D721Med (cell line): ENCODE data around the gene ADAMTS9.

ENCODE experiments used
- DNase-seq: peaks from one replicate; pipeline ENCODE4 v3.0.0; 2011; ENCODE audit warnings: low spot score; ENCODE audit not compliant: insufficient read length
- FAIRE-seq: peaks from 2 replicates; lab custom pipeline; 2011; peaks lifted over from hg19 to GRCh38; lab: Jason Lieb, UNC
- CTCF ChIP-seq: IDR thresholded peaks from 2 replicates; pipeline ENCODE4 v1.5.1; 2012; ENCODE audit warnings: mild to moderate bottlenecking, control low read depth; ENCODE audit not compliant: insufficient read depth; ENCODE audit errors: missing control alignments

The ADAMTS9 gene

GRCh38 chr3:64612082-64612860 lies 75.5 kb downstream of the ADAMTS9 start:
- TF ChIP-seq CTCF, result no peak
- DNase-seq (no peak), FAIRE-seq (peak; percentile 58)

DNA sequence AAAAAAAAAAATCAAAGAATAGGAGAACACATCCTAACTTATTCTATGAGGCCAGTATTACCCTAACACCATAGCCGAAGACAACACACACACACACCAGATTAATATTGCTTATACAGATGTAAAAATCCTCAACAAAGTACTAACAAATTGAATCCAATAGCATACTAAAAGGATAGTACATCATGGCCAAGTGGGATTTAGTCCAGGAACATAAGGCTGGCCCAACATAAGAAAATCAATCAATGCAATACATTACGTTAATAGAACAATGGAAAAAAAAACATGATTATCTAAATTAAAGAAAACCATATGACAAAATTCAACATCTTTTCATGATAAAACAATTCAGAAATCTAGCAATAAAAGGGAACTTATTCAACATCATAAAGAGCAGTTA lies 79.1 kb downstream of the ADAMTS9 start:
- no peak for TF ChIP-seq CTCF
- no peak for FAIRE-seq

GRCh38 chr3:64607032-64607551 lies 80.7 kb downstream of the ADAMTS9 start:
- no peak for FAIRE-seq
- TF ChIP-seq CTCF, result no peak
- no peak for DNase-seq

More for the DNA sequence above, 79.1 kb downstream of the ADAMTS9 start:
- no peak for DNase-seq

- DNase-seq, result no peak
- FAIRE-seq, result no peak
- no peak for TF ChIP-seq CTCF
These were observed 83.5 kb downstream of the ADAMTS9 start for GRCh38 chr3:64604313-64604712.

DNA sequence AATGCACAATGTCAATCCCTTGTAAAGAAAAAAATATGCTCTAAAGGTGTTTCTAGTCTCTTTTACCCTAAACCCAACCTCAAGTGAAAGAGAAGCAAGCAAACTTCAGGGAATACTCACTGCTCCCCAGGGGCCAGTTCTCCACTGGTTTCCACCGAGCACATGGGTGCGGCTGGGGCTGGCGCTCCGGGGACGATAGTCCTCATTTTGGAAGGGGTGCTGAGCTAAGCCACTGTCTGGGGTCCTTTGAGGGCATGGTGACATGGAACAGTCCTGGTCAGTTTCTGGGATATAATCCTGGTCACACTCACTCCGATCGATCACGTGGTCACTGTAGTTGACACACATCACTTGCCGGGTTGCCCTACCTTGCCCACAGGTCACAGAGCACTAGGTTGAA lies 86.0 kb downstream of the ADAMTS9 start:
- no peak for TF ChIP-seq CTCF
- FAIRE-seq (no peak), DNase-seq (no peak)

- no peak for DNase-seq
- no peak for TF ChIP-seq CTCF
These were observed 87.4 kb downstream of the ADAMTS9 start for GRCh38 chr3:64600246-64600950.

More at GRCh38 chr3:64600246-64600950, 87.4 kb downstream of the ADAMTS9 start:
- no peak for FAIRE-seq
